Activated CD8-positive, alpha-beta memory T cell treated with anti-CD3 and anti-CD28 coated beads, Interleukin-2, amount 50 U/mL, for 4 hours (primary cell): Measurements from ENCODE around the gene GVQW3.

Experiments used
- DNase-seq: peaks from one replicate; pipeline ENCODE4 v3.0.0-alpha.2; 2020

The GVQW3 gene

GRCh38 chr11:76453248-76453647, 72.1 kb downstream of the GVQW3 start:
- no peak for DNase-seq

- no peak for DNase-seq
Measured at GRCh38 chr11:76455331-76455730, 74.2 kb downstream of the GVQW3 start.

- DNase-seq: no peak
Measured at GRCh38 chr11:76455931-76456330, 74.8 kb downstream of the GVQW3 start.

DNA sequence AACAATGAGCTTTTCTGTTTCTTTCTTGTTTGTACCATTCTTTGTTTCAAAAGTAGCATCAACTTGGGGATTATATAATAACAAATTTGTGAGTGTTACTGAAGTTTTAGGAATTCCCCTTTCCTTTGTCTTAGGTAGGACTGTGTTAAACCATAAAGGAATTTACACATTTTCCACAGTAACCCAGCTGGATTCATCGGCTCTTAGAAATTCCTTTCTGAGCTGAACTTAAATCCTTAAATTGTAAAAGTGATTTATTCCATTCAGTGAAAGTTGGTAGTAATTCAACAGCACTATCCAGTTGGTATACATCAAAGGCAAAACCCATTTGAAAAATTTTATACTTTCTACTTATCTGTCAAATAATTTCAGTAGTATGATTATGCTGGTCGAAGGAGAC, 75.4 kb downstream of the GVQW3 start:
- DNase-seq: no peak
